Measurements from ENCODE around the gene IGFBP6. TPM values are rescaled to one million over a fixed set of nuclear protein-coding genes. Genes with fewer than 3 reads are reported as not detected.

The IGFBP6 gene
- total RNA-seq, 1 experiment from 2014 or later, result 6.4 TPM

- ChIA-PET POLR2A (interaction anchor here (0.7 kb wide), 1 partner anchor 9 kb away, joined by 3 read pairs; no protein-coding TSS in a partner anchor), CTCF (interaction anchor here (1.9 to 11.2 kb wide), 3 partner anchors 8 to 40 kb away, joined by 8 to 474 read pairs (median 151); partner anchors contain the start of genes IGFBP6 and SOAT2)
- Mint-ChIP-seq H3K4me3 (no peak overlapping the region), H3K27me3 (ENCODE audit: low read depth) (peaks cover 60% of the 10 kb centered on the region), H3K4me1 (peaks cover 15% of the 10 kb centered on the region), H3K36me3 (0 out of 2 replicates have a peak, but pooled peaks cover 4% of the 10 kb centered on the region), H3K27ac (no peak overlapping the region), H3K9me3 (no peaks in the 10 kb centered on the region)
- DNase-seq (ENCODE audit: low spot score) (no peak), ATAC-seq (no peak)
- no peak for TF ChIP-seq NR1H2 (CRISPR knock-in tag; IDR thresholded peaks at IDR 0.05)
- no peak for TF ChIP-seq CBFB (CRISPR knock-in tag; IDR thresholded peaks at IDR 0.05; ENCODE audit: low read depth)
- TF ChIP-seq ERG (CRISPR knock-in tag; IDR thresholded peaks at IDR 0.05), result no peak
- TF ChIP-seq FOXP1 (CRISPR knock-in tag; IDR thresholded peaks at IDR 0.05; ENCODE audit: borderline replicate concordance), result no peak
- TF ChIP-seq ZNF425 (CRISPR knock-in tag; conservative IDR thresholded peaks at IDR 0.05), result no peak
- no peak for TF ChIP-seq MXD4 (CRISPR knock-in tag; IDR thresholded peaks at IDR 0.05; ENCODE audit: borderline replicate concordance)
Measured at GRCh38 chr12:53056901-53057300, 40.6 kb upstream of the IGFBP6 start.

DNA sequence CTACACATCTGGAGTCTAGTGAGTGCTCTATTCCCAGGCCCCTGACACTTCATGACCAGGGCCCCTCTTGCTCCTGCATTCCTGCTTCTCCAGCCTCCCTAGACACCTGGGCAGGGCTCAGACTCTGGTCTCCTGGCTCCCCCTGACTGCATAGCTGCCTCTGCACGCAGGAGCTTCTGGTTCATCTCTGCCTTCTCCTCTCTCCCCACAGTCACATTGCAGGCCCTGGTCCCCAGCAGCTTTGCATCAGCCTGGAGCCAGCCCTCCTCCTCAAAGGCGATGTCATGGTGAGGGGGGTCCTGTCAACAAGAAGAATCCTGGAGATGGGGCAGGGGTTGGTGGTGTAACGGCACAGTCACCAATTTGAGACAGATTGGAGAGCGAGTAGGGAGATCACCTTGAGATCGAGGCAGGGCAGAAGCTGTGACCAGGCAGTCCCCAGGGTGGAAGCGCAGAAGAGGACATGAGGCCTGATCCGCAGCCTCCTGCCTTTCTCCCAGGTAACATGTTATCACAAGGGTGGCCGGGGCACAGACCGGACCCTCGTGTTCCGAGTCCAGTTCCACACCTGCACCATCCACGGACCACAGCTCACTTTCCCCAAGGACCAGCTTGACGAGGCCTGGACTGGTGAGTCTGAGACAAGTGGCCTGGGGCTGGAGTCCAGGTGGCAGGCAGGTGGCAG is 39.5 kb upstream of the IGFBP6 start:
- Mint-ChIP-seq H3K4me1 (peaks cover 11% of the 10 kb centered on the region), H3K36me3 (no peaks in the 10 kb centered on the region), H3K27me3 (ENCODE audit: low read depth) (peaks cover 68% of the 10 kb centered on the region), H3K27ac (no peak overlapping the region), H3K4me3 (no peak overlapping the region), H3K9me3 (no peaks in the 10 kb centered on the region)
- POLR2A ChIA-PET, result interaction anchor here (0.7 kb wide), 1 partner anchor 50 kb away, joined by 3 read pairs; no protein-coding TSS in a partner anchor
- no peak for ATAC-seq
- DNase-seq (ENCODE audit: low spot score), result no peak
- CTCF ChIA-PET, result interaction anchor here (5.6 to 11.2 kb wide), 3 partner anchors 7 to 39 kb away, joined by 70 to 474 read pairs (median 151); partner anchors contain the start of genes IGFBP6, SOAT2 and TNS2
- TF ChIP-seq ZBTB43 (CRISPR knock-in tag; IDR thresholded peaks at IDR 0.05) (no peak), PRDM15 (CRISPR knock-in tag; IDR thresholded peaks at IDR 0.05) (no peak), NR3C1 (CRISPR knock-in tag; conservative IDR thresholded peaks at IDR 0.05; ENCODE audit: low read depth) (no peak), ZNF425 (CRISPR knock-in tag; conservative IDR thresholded peaks at IDR 0.05) (no peak), ZMAT4 (CRISPR knock-in tag; IDR thresholded peaks at IDR 0.05) (no peak), MYBL2 (CRISPR knock-in tag; IDR thresholded peaks at IDR 0.05) (no peak), TP53 (CRISPR knock-in tag; IDR thresholded peaks at IDR 0.05) (no peak), NFYB (CRISPR knock-in tag; conservative IDR thresholded peaks at IDR 0.05; ENCODE audit: low read depth) (no peak), CDX4 (CRISPR knock-in tag; IDR thresholded peaks at IDR 0.05; ENCODE audit: borderline replicate concordance) (no peak), ZNF138 (CRISPR knock-in tag; conservative IDR thresholded peaks at IDR 0.05) (no peak)
- TF ChIP-seq, protein P1, sequence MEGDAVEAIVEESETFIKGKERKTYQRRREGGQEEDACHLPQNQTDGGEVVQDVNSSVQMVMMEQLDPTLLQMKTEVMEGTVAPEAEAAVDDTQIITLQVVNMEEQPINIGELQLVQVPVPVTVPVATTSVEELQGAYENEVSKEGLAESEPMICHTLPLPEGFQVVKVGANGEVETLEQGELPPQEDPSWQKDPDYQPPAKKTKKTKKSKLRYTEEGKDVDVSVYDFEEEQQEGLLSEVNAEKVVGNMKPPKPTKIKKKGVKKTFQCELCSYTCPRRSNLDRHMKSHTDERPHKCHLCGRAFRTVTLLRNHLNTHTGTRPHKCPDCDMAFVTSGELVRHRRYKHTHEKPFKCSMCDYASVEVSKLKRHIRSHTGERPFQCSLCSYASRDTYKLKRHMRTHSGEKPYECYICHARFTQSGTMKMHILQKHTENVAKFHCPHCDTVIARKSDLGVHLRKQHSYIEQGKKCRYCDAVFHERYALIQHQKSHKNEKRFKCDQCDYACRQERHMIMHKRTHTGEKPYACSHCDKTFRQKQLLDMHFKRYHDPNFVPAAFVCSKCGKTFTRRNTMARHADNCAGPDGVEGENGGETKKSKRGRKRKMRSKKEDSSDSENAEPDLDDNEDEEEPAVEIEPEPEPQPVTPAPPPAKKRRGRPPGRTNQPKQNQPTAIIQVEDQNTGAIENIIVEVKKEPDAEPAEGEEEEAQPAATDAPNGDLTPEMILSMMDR (IDR thresholded peaks at IDR 0.05), result no peak
- TF ChIP-seq, protein P2, sequence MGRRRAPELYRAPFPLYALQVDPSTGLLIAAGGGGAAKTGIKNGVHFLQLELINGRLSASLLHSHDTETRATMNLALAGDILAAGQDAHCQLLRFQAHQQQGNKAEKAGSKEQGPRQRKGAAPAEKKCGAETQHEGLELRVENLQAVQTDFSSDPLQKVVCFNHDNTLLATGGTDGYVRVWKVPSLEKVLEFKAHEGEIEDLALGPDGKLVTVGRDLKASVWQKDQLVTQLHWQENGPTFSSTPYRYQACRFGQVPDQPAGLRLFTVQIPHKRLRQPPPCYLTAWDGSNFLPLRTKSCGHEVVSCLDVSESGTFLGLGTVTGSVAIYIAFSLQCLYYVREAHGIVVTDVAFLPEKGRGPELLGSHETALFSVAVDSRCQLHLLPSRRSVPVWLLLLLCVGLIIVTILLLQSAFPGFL (CRISPR knock-in tag; IDR thresholded peaks at IDR 0.05; ENCODE audit: borderline replicate concordance), result no peak

Data from WTC11 (cell line).